ENCODE results near the gene BMPR1B. TPM values are rescaled to one million over a fixed set of nuclear protein-coding genes. Genes with fewer than 3 reads are reported as not detected.

BMPR1B gene
- total RNA-seq, 1 experiment from 2014 or later, result 0.35 TPM

DNA sequence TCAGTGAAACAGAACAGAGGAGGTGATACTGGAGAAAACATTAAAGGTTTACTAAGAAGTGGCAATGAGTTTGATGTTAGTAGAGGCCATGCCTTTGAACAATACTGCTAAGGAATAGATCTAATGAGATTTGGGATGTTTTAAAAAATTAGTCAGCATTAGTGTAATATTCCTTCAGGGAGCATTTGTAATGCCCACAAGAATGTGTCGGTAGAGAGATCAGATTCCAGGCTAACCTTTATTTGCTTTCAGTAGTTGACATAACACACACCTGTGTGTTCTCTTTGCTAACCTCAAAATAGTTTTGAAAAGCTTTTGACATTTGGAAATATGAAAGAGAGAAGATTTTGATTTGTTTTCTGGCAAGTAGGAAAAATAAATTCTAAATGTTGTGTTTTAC lies 328.8 kb downstream of the BMPR1B start:
- H2BK15ac ChIP-seq (ENCODE audit: low read depth, low read length), result no peak overlapping the region
- H4K8ac ChIP-seq (replicated peaks; ENCODE audit: insufficient read length, low read depth, low read length), result no peak overlapping the region
- H3K23ac ChIP-seq (ENCODE audit: insufficient read length, low read depth, low read length), result no peak overlapping the region
- TF ChIP-seq, protein P1, sequence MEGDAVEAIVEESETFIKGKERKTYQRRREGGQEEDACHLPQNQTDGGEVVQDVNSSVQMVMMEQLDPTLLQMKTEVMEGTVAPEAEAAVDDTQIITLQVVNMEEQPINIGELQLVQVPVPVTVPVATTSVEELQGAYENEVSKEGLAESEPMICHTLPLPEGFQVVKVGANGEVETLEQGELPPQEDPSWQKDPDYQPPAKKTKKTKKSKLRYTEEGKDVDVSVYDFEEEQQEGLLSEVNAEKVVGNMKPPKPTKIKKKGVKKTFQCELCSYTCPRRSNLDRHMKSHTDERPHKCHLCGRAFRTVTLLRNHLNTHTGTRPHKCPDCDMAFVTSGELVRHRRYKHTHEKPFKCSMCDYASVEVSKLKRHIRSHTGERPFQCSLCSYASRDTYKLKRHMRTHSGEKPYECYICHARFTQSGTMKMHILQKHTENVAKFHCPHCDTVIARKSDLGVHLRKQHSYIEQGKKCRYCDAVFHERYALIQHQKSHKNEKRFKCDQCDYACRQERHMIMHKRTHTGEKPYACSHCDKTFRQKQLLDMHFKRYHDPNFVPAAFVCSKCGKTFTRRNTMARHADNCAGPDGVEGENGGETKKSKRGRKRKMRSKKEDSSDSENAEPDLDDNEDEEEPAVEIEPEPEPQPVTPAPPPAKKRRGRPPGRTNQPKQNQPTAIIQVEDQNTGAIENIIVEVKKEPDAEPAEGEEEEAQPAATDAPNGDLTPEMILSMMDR (conservative IDR thresholded peaks at IDR 0.05), result no peak
- Mint-ChIP-seq H3K4me1 (peaks cover 0 to 5% of the 10 kb centered on the region in 2 experiments; a peak in 2 of 4 replicates), H3K27ac (no peak overlapping the region; a peak in 1 of 7 replicates), H3K4me3 (no peak overlapping the region), H3K36me3 (ENCODE audit: insufficient read depth in 1 of 3, low read depth in 3 of 3) (no peaks in the 10 kb centered on the region), H3K27me3 (ENCODE audit: low read depth) (no peaks in the 10 kb centered on the region), H3K9me3 (no peaks in the 10 kb centered on the region)
- H3K79me1 ChIP-seq (ENCODE audit: insufficient read depth, low read depth, low read length, poor library complexity, severe bottlenecking), result no peaks in the 10 kb centered on the region
- H2BK20ac ChIP-seq (ENCODE audit: low read depth, low read length, poor library complexity, severe bottlenecking), result no peak overlapping the region
- H3K9ac ChIP-seq (ENCODE audit: extremely low read depth, insufficient read length, low read length), result no peak overlapping the region
- no peak overlapping the region for H3K14ac ChIP-seq (ENCODE audit: insufficient read depth, low read length)
- H2AFZ ChIP-seq (ENCODE audit: low read length), result no peak overlapping the region
- no peaks in the 10 kb centered on the region for H3K79me2 ChIP-seq (ENCODE audit: insufficient read depth, low read length)
- no peak overlapping the region for H2BK5ac ChIP-seq (ENCODE audit: insufficient read length, low read length)
- no peaks in the 10 kb centered on the region for H3K4me1 ChIP-seq (ENCODE audit: insufficient read depth, low read length)
- H4K20me1 ChIP-seq (ENCODE audit: control insufficient read depth, insufficient read depth, insufficient read length), result no peaks in the 10 kb centered on the region
- H3K18ac ChIP-seq (ENCODE audit: insufficient read length, low read depth, low read length), result no peak overlapping the region
- no peak overlapping the region for H3K27ac ChIP-seq (ENCODE audit: insufficient read length, low read depth, low read length)
- H3K9me3 ChIP-seq (ENCODE audit: control insufficient read depth, low read depth, low read length), result no peaks in the 10 kb centered on the region
- H3K27me3 ChIP-seq (ENCODE audit: insufficient read depth, low read length), result no peaks in the 10 kb centered on the region
- no peak overlapping the region for H4K5ac ChIP-seq (ENCODE audit: insufficient read length, low read depth, low read length)
- no peak overlapping the region for H2AK5ac ChIP-seq (ENCODE audit: insufficient read length, low read length)
- no CpG with 5 or more reads among the region's 1 CpG for WGBS (ENCODE audit: extremely low coverage, insufficient read length, low lambda C conversion rate)
- H2BK12ac ChIP-seq (ENCODE audit: insufficient read length, low read depth, low read length), result no peak overlapping the region
- H3K4ac ChIP-seq (ENCODE audit: low read depth, low read length), result no peak overlapping the region
- DNase-seq, result no peak
- H4K91ac ChIP-seq (ENCODE audit: insufficient read length, low read depth, low read length), result no peak overlapping the region
- no peak overlapping the region for H2BK120ac ChIP-seq (ENCODE audit: low read depth, low read length, poor library complexity, severe bottlenecking)
- H3T11ph ChIP-seq (ENCODE audit: low read length), result no peak overlapping the region
- no peak overlapping the region for H3K56ac ChIP-seq (ENCODE audit: insufficient read length, low read depth, low read length)
- H3K23me2 ChIP-seq (ENCODE audit: insufficient read length, low read depth, low read length, poor library complexity, severe bottlenecking), result no peaks in the 10 kb centered on the region
- no peak overlapping the region for H3K4me2 ChIP-seq (ENCODE audit: insufficient read depth, insufficient read length, low read length)

All from H9 (cell line).